ENCODE data around the gene KLK14. TPM values are rescaled to one million over a fixed set of nuclear protein-coding genes. Genes with fewer than 3 reads are reported as not detected.

The KLK14 gene
- total and polyA plus RNA-seq, 2 experiments from 2014 or later = 0.42 TPM; not detected in 1

DNA sequence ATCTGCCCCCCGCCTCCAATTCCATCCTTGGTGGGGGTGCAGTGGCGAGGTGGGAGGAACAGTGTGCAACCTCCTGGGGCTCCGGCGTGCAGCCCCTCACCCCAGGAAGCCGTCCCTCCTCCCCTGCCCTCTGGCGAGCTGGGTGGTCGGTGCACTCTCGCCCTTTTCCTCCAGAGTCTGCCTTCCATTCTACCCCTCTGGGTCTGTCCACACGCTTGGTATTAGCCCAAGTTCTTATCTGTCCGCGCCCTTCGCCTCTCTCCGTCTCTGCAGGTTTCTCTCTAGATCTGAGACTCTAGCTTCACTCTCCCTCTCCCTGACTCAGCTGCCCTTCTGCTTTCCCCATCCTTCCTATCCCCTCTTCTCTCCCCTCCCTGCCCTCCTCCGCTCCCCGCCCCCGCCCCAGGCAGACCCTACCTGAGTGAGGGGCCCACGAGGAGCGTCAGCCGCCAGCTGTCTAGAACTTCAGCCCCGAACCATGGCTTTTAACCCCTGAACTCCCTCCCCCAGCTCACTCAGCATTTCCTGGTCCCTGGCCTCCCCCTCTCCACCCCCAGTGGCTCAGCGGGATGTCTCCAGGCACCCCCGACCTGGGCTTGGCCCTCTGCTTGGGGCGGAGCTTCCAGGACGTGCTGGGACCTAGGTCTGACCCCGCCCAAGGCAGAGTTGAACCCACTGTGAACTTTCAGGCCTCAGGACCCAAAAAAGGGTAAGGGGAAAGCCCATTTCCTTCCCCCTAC lies 17.3 kb downstream of the KLK14 start:
- H3K4me2 ChIP-seq = peak overlapping the region; percentile 92
- Mint-ChIP-seq H3K4me3 (peak overlapping the region; percentile 74), H3K36me3 (ENCODE audit: low read depth) (no peaks in the 10 kb centered on the region), H3K27me3 (ENCODE audit: insufficient read depth, low read depth, poor library complexity) (peaks cover 2% of the 10 kb centered on the region), H3K27ac (no peak overlapping the region), H3K9me3 (no peaks in the 10 kb centered on the region; the same call in 1 of the 3 replicates), H3K4me1 (peaks cover 7% of the 10 kb centered on the region)
- H2AFZ ChIP-seq = peak overlapping the region; percentile 87
- no peaks in the 10 kb centered on the region for H3K27me3 ChIP-seq (ENCODE audit: insufficient read depth)
- H3F3A ChIP-seq (replicated peaks; ENCODE audit: low read depth) = no peaks in the 10 kb centered on the region
- TF ChIP-seq, protein P1, sequence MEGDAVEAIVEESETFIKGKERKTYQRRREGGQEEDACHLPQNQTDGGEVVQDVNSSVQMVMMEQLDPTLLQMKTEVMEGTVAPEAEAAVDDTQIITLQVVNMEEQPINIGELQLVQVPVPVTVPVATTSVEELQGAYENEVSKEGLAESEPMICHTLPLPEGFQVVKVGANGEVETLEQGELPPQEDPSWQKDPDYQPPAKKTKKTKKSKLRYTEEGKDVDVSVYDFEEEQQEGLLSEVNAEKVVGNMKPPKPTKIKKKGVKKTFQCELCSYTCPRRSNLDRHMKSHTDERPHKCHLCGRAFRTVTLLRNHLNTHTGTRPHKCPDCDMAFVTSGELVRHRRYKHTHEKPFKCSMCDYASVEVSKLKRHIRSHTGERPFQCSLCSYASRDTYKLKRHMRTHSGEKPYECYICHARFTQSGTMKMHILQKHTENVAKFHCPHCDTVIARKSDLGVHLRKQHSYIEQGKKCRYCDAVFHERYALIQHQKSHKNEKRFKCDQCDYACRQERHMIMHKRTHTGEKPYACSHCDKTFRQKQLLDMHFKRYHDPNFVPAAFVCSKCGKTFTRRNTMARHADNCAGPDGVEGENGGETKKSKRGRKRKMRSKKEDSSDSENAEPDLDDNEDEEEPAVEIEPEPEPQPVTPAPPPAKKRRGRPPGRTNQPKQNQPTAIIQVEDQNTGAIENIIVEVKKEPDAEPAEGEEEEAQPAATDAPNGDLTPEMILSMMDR (conservative IDR thresholded peaks at IDR 0.05; ENCODE audit: low read depth in 2 of 2) = no peak
- H3K9me2 ChIP-seq (ENCODE audit: insufficient read depth) = peaks cover 29% of the 10 kb centered on the region
- no peak overlapping the region for H3K27ac ChIP-seq (ENCODE audit: low read depth)
- peak overlapping the region; percentile 73 for H3K4me3 ChIP-seq
- DNase-seq (ENCODE audit: low spot score) (no peak), ATAC-seq (peak; percentile 82)
- no peaks in the 10 kb centered on the region for H4K20me1 ChIP-seq (replicated peaks; ENCODE audit: insufficient read depth)
- H3K79me2 ChIP-seq (replicated peaks; ENCODE audit: insufficient read depth) = no peaks in the 10 kb centered on the region
- H3K4me1 ChIP-seq (ENCODE audit: insufficient read depth) = peaks cover 11% of the 10 kb centered on the region; the same call in 1 of the 2 replicates
- H3K36me3 ChIP-seq (ENCODE audit: insufficient read depth) = no peaks in the 10 kb centered on the region; the same call in 1 of the 2 replicates

DNA sequence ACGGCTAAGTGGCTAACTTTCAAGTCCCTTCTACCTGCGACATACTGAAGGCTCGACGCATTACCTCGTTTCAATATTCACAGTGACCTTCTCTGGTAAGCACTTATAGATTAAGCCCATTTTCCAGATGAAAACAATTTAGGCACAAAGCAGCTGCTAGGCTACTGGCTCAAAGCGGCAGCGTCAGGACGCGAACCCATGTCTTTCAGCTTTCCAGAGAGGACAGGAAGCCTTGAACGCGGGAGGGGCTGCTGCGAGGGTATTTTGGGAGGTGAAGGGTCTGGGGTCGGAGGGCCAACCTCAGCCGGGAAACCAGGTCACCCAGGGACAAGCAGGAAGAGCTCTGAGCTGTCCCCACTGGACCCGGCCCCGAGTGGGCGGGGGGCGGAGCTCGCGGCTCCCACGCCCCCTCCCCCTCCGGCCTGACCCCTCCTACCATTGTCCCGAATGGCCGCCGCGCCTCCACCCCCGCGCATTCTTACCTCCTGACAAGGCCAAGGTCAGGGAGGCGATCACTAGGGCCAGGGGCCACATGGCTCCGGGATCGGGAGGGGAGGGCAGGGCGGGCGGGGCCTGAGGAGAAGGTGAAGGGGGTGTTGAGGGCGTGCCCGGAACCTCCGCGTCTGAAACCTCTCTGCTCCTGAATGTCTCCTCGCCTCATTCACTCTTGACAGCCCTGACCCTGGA lies 18.0 kb downstream of the KLK14 start, which contains the start of gene KLK13:
Gene KLK13, minus strand, starts transcription at position 559 of the 687 bp plus-strand sequence. Its CDS starts 25 bp downstream, at position 534.
- no peaks in the 10 kb centered on the region; the same call in 1 of the 3 replicates for H3K9me3 Mint-ChIP-seq
- H3K4me1 ChIP-seq (ENCODE audit: insufficient read depth) = peaks cover 11% of the 10 kb centered on the region; the same call in 1 of the 2 replicates
- H3K27me3 ChIP-seq (ENCODE audit: insufficient read depth) = no peaks in the 10 kb centered on the region
- no peaks in the 10 kb centered on the region for H3F3A ChIP-seq (replicated peaks; ENCODE audit: low read depth)
- H3K79me2 ChIP-seq (replicated peaks; ENCODE audit: insufficient read depth) = no peaks in the 10 kb centered on the region
- H3K36me3 Mint-ChIP-seq (ENCODE audit: low read depth) = no peaks in the 10 kb centered on the region
- peaks cover 28% of the 10 kb centered on the region for H3K9me2 ChIP-seq (ENCODE audit: insufficient read depth)
- H3K27ac ChIP-seq (ENCODE audit: low read depth) = no peak within 1 kb of the TSS
- peak within 1 kb of the TSS; percentile 96 for H2AFZ ChIP-seq
- peaks cover 2% of the 10 kb centered on the region for H3K27me3 Mint-ChIP-seq (ENCODE audit: insufficient read depth, low read depth, poor library complexity)
- peak within 1 kb of the TSS; percentile 73 for H3K4me3 ChIP-seq
- DNase-seq (ENCODE audit: low spot score) (peak; percentile 87), ATAC-seq (peak; percentile 89)
- H3K4me3 Mint-ChIP-seq = peak within 1 kb of the TSS; percentile 74
- H3K27ac Mint-ChIP-seq = no peak within 1 kb of the TSS
- no peaks in the 10 kb centered on the region; the same call in 1 of the 2 replicates for H3K36me3 ChIP-seq (ENCODE audit: insufficient read depth)
- H4K20me1 ChIP-seq (replicated peaks; ENCODE audit: insufficient read depth) = no peaks in the 10 kb centered on the region
- peaks cover 7% of the 10 kb centered on the region for H3K4me1 Mint-ChIP-seq
- H3K4me2 ChIP-seq = peak within 1 kb of the TSS; percentile 92
- TF ChIP-seq JUNB (IDR thresholded peaks at IDR 0.05; ENCODE audit: unreplicated experiment) = no peak
- no peak for TF ChIP-seq CREB1 (CRISPR knock-in tag; IDR thresholded peaks at IDR 0.05; ENCODE audit: low read depth)
- TF ChIP-seq ZNF331 (CRISPR knock-in tag; IDR thresholded peaks at IDR 0.05; ENCODE audit: low read depth) = no peak
- TF ChIP-seq, protein P1 (conservative IDR thresholded peaks at IDR 0.05; ENCODE audit: low read depth in 2 of 2) = no peak
- TF ChIP-seq, protein P2, sequence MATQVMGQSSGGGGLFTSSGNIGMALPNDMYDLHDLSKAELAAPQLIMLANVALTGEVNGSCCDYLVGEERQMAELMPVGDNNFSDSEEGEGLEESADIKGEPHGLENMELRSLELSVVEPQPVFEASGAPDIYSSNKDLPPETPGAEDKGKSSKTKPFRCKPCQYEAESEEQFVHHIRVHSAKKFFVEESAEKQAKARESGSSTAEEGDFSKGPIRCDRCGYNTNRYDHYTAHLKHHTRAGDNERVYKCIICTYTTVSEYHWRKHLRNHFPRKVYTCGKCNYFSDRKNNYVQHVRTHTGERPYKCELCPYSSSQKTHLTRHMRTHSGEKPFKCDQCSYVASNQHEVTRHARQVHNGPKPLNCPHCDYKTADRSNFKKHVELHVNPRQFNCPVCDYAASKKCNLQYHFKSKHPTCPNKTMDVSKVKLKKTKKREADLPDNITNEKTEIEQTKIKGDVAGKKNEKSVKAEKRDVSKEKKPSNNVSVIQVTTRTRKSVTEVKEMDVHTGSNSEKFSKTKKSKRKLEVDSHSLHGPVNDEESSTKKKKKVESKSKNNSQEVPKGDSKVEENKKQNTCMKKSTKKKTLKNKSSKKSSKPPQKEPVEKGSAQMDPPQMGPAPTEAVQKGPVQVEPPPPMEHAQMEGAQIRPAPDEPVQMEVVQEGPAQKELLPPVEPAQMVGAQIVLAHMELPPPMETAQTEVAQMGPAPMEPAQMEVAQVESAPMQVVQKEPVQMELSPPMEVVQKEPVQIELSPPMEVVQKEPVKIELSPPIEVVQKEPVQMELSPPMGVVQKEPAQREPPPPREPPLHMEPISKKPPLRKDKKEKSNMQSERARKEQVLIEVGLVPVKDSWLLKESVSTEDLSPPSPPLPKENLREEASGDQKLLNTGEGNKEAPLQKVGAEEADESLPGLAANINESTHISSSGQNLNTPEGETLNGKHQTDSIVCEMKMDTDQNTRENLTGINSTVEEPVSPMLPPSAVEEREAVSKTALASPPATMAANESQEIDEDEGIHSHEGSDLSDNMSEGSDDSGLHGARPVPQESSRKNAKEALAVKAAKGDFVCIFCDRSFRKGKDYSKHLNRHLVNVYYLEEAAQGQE (IDR thresholded peaks at IDR 0.05; ENCODE audit: unreplicated experiment) = no peak
- no peak for TF ChIP-seq POLR2AphosphoS5 (IDR thresholded peaks at IDR 0.05; ENCODE audit: low read depth)
- TF ChIP-seq EZH2phosphoT487 (IDR thresholded peaks at IDR 0.05; ENCODE audit: unreplicated experiment) = no peak
- no peak for TF ChIP-seq STAT1 (IDR thresholded peaks at IDR 0.05; ENCODE audit: unreplicated experiment)
- TF ChIP-seq NANOG (IDR thresholded peaks at IDR 0.05; ENCODE audit: borderline replicate concordance) = no peak
- TF ChIP-seq ZNF114 (CRISPR knock-in tag; IDR thresholded peaks at IDR 0.05) = no peak
